ENCODE measurements around the gene PLA2G6.

DNA sequence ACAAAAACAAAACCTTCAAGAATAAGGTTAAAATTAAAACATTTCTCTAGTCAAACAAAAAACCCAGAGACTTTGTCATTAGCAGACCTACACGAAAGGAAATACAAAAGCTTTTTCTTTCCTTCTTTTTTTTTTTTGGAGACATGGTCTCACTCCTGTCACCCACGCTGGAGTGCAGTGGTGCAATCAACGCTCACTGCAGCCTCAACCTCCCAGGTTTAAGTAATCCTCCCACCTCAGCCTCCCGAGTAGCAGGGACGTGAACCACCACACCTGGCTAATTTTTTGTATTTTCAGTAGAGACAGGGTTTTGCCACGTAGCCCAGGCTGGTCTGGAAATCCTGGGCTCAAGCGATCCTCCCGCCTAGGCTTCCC lies 30.5 kb downstream of the PLA2G6 start:
- no peak for TF ChIP-seq YY1 (IDR thresholded peaks at IDR 0.05; ENCODE audit: extremely low read depth, insufficient replicate concordance, low read depth, low read length)
- TF ChIP-seq CEBPB (IDR thresholded peaks at IDR 0.05; ENCODE audit: low read depth), result no peak
- no peak for TF ChIP-seq CTCF (IDR thresholded peaks at IDR 0.05 in 2 of 3, conservative IDR thresholded peaks at IDR 0.05 in 1 of 3; ENCODE audit: borderline replicate concordance in 1 of 3, insufficient read depth in 1 of 3, low read depth in 2 of 3, low read length in 2 of 3)
- no peak for TF ChIP-seq ZNF274 (IDR thresholded peaks at IDR 0.05; ENCODE audit: low read depth, low read length)
